Muscle of back (tissue), 11 donors: ENCODE data around the gene SH2D3A. TPM values are rescaled to one million over a fixed set of nuclear protein-coding genes. Genes with fewer than 3 reads are reported as not detected.

Experiments
- DNase-seq, 3 donors: peaks; one replicate each; pipeline versions ENCODE4 v3.0.0 to v3.0.0-alpha.2; 2013
- polyA plus RNA-seq, 10 donors: library from polyadenylated mRNA; unstranded; fragments of 120-200 nt; gene quantifications; one replicate each; pipeline ENCODE4 v1.2.1, GENCODE V29; 2013; ENCODE audit not compliant: insufficient read length in 10 of 10

The SH2D3A gene
- polyA plus RNA-seq, 10 donors: 0.42 to 2.1 (median 0.86) TPM

GRCh38 chr19:6708346-6708745 lies 58.9 kb downstream of the SH2D3A start:
- no peak for DNase-seq

GRCh38 chr19:6707658-6708018 lies 59.6 kb downstream of the SH2D3A start:
- no peak for DNase-seq

DNA sequence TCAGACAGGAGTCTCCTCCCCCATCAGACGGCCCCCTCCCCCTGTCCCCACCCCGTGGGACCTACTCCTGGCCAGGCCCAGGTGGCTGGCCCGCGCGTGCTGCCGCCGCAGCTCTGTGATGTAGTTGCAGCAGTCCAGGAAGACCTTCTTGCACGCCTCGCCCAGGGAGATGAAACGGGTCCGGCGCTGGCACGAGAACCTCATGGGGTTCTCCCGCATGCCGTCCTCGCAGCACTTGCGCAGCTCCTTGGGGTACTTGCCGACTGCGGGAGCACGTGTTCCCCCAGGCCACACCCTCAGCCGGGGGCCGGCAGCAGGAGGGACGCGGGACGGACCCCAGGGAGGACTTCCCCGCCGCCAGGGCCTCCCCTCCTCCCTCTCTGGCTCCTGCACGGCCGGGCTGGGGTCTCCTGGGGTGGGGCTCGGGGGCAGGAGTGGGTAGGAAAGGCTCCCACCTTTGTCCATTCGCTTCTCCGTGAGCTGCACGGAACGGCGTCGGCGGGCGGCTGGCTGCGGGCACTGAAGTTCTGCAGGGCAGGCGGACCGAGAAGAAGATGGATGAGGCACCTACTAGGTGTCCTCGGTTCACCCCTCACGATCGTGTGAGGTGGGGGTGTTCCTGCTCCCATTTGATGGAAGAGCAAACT lies 60.1 kb downstream of the SH2D3A start:
- DNase-seq: no peak

DNA sequence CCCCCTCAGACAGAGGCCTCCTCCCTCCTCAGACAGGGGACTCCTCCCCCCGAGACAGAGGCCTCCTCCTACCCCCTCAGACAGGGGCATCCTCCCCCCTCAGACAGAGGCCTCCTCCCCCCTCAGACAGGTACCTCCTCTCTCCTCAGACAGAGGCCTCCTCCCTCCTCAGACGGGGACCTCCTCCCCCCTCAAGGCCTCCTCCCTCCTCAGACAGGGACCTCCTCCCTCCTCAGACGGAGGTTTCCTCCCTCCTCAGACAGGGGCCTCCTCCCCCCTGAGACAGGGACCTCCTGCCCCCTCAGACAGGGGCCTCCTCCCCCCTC lies 60.6 kb downstream of the SH2D3A start:
- no peak for DNase-seq

DNA sequence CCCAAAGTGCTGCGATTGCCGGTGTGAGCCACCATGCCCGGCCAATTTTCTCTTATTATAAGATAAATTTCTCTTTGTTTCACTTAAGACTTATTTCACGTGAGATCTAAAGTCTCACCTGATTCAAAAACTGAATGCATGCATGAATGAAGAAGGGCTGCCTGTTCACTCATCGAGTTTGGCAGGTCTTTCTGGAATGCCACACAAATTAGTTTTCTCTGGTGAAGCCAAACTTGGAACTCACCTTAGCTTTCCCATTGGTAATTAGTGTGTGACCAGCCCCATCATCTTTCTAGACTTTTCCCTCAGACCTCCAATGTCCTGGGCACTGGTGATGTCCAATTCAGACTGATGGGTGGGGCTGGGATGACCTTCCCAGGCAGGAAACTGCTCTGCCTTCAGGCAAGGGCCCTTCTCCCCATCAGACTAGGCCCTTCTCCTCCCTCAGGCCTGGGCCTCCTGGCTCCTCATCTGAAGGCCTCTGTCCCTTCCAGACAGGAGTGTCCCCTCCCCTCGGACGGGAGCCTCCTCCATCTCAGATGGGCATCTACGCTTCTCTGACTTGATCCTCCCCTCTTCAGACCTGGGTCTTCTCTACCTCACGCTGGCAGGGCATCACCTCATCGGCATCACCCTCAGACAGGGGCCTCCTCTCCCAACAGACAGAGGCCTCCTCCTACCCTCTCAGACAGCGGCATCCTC lies 61.2 kb downstream of the SH2D3A start:
- DNase-seq: no peak

Other genes starting within 250 kb of the SH2D3A start
- gene TNFSF9, start 236.4 kb downstream of the SH2D3A start, polyA plus RNA-seq: 1 to 10 TPM in 6 of 10 donors, under 1 TPM in 4; 0.28 to 2.8 (median 1.2) TPM
- 1 to 10 TPM in 4 of 10 donors, under 1 TPM in 5, not detected in 1; 0.20 to 3.0 (median 0.91) TPM for gene CD70, start 176.3 kb downstream of the SH2D3A start, polyA plus RNA-seq
- under 1 TPM in 6 of 10 donors, not detected in 4; 0.03 to 0.44 (median 0.16) TPM for gene TNFSF14, start 97.3 kb downstream of the SH2D3A start, polyA plus RNA-seq
- 10 to 100 TPM in 4 of 10 donors, 1 to 10 TPM in 6; 3.4 to 13.9 (median 8.9) TPM for gene C3, start 46.8 kb downstream of the SH2D3A start, polyA plus RNA-seq
- gene GPR108, start 29.9 kb downstream of the SH2D3A start, polyA plus RNA-seq: 10 to 100 TPM; 20.9 to 37.4 (median 27.2) TPM
- gene TRIP10, start 27.8 kb downstream of the SH2D3A start, polyA plus RNA-seq: 10 to 100 TPM; 39.9 to 67.8 (median 54.8) TPM
- gene VAV1, start 5.3 kb upstream of the SH2D3A start, polyA plus RNA-seq: 1 to 10 TPM; 1.6 to 4.8 (median 2.5) TPM
- under 1 TPM in 8 of 10 donors, not detected in 2; 0.05 to 0.40 (median 0.23) TPM for gene ADGRE1, start 120.1 kb upstream of the SH2D3A start, polyA plus RNA-seq